ENCODE data around the gene SLC25A51.

DNA sequence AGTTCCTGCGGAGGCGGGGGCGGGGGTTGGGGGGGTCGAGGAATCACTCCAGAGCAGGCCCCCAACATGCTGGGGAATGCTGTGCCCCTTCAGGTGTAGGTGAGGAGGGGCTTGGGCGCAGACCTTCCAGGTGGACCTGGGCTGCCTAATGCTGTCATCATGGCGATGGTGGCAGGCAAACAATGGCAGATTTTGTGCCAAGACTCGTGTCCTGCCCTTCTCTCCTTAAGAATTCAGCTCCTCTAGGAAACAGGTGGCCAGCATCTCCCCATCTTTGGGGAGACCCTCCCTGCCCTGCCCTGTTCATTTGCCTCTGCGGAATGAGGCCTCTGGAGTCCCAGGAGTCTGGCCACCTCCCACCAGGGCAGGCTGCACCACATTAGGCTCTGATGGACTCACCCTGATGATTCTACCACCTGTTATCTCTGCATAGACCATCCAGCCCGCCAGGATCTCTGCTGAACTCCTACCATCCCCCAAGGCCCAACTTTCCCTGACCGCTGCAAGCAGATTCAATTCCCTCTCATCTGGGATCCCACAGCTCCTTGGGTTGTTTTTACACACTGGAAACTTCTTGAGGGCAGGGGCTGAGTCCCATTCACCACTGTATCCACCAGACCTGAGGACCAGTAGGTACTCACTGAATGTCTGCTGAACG lies 10.9 kb upstream of the SLC25A51 start:
- TF ChIP-seq POLR2A (IDR thresholded peaks at IDR 0.05) (no peak), CTCF (IDR thresholded peaks at IDR 0.05) (no peak)

Measured in Peyer's patch (tissue), 4 donors.